ENCODE data around the gene ZBTB34.

ZBTB34 gene

DNA sequence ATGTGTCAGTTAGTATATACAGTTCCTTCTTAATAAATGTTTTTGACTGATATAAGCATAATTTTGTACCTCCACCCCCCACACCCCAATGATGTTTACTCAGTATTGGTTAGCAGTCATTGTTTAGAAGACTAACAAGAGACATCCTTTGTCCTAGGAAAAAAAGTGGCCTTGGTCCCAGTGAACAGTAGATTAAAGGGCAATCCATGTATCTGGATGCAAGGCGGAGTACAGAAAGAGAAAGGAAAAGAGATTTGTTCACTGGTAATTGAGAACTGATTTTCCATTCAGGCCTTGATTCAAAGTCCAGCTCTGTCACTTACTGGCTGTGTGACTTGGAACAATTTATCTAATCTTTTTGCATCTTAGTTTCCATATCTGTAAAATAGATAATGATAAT is 58.8 kb downstream of the ZBTB34 start:
- DNase-seq (ENCODE audit: low read depth, low spot score) = no peak

DNA sequence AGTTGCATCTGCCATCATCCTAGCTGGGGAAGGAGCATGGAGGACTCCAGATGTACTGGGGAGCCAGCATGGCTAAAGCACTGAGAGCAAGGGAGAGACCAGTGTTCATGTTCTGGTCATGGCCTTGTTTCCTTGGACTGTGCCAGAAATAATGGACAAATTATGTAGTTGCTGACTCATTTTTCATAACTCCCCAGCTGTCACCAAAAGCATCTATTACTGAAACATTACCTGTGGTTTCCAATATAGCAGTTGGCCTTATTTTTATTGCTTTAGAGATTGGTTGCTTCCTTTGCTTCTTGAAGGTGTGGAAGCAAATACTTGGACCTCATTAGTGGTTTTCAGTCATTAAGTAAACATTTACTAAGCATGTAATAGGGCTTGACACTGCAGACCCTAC is 65.4 kb downstream of the ZBTB34 start:
- DNase-seq (ENCODE audit: low read depth, low spot score) = no peak

- no peak for DNase-seq (ENCODE audit: low read depth, low spot score)
Observed at GRCh38 chr9:126926364-126926763, 65.9 kb downstream of the ZBTB34 start.

DNA sequence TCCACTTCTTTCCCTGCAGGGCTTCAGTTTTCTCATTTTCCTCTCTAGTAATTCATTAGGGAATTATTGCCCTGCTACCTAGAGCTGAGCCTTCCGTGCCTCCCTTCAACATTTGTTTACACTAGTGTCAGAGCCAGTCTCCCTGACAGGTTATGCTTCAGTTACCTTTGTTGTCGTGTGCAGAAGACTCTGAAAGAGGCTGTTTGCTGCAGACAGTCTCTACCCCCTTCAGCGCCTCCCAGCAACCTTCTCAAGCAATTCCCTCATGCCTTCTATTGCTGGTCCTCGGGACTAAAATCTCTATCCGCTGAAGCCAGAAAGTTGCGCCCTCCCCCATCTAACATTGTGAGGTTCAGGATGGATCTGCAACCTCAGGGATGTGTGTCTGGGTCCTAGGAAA is 67.0 kb downstream of the ZBTB34 start:
- no peak for DNase-seq (ENCODE audit: low read depth, low spot score)

- no peak for DNase-seq (ENCODE audit: low read depth, low spot score)
Observed at GRCh38 chr9:126932871-126933321, 72.5 kb downstream of the ZBTB34 start.

GRCh38 chr9:126933334-126933980 is 73.0 kb downstream of the ZBTB34 start:
- no peak for DNase-seq (ENCODE audit: low read depth, low spot score)

DNA sequence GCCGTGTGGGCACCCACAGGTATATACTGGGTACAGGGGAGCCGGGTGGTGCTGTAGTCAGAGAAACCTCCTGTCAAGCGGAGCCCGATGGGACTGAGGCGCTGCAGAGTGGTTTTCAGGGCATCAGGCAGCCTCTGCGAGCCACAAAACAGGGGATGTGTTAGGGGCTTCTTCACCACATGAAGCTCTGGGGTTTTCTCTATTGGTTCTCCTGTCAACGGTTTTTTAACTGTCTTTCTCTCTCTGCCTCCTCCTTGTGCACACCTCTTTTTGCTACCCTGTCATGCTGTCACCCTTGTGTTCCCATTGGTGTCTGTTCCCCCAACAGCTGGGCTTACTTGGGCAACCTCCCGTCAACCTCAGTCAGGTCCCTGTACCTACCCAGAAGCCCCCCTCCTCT is 74.0 kb downstream of the ZBTB34 start:
- DNase-seq (ENCODE audit: low read depth, low spot score) = no peak

Measured in smooth muscle cell of the brain vasculature (primary cell).